Prostate gland (tissue), 2 donors: ENCODE results near the gene CHIT1.

Experiments used
- CTCF ChIP-seq, 4 experiments: fragments of 200-600 bp in 2 of 4; fragments of 450-650 bp in 2 of 4; sonication (generic) in 2 of 4; IDR thresholded peaks; 1 replicate in 3 of 4; 2 replicates in 1 of 4; pipeline ENCODE4 v1.5.1; 2016 to 2019; ENCODE audit warnings: antibody characterized with exemption in 4 of 4, mild to moderate bottlenecking in 2 of 4, moderate library complexity in 2 of 4
- POLR2A ChIP-seq: fragments of 450-650 bp; IDR thresholded peaks from one replicate; pipeline ENCODE4 v1.6.1; 2016; ENCODE audit warnings: antibody characterized with exemption, mild to moderate bottlenecking
- POLR2AphosphoS5 ChIP-seq: sonication (generic); formaldehyde crosslinking; IDR thresholded peaks from one replicate; pipeline ENCODE4 v1.6.1; 2017; ENCODE audit warnings: antibody characterized with exemption

DNA sequence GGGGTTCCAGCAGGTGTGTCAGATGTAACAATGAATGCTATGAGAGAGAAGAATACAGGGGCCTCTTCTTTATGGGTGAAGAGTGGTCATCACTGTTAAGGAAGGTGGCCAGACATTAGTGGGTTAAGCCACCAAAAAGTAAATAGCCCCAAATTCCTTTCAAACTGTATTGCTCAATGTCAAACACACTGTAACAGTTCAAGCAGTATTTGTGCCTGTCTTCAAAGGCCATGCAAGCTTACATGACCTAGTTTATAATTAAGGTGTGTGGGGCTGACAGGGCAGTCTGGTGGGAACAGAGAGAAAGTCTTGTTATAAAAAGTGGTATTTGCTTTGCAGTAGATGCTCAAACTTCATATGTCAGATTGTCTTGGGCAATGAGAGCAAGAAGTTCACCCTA, 18.5 kb downstream of the CHIT1 start:
- TF ChIP-seq POLR2AphosphoS5 (no peak), POLR2A (no peak), CTCF (IDR thresholded peaks at IDR 0.05) (no peak)
